Measurements from ENCODE around the gene DSC2.
"Not testable (repeated sequence)": the region's sequence is repeated elsewhere in the genome, so short reads cannot be mapped to it uniquely, and the experiment has no call there.

The DSC2 gene

DNA sequence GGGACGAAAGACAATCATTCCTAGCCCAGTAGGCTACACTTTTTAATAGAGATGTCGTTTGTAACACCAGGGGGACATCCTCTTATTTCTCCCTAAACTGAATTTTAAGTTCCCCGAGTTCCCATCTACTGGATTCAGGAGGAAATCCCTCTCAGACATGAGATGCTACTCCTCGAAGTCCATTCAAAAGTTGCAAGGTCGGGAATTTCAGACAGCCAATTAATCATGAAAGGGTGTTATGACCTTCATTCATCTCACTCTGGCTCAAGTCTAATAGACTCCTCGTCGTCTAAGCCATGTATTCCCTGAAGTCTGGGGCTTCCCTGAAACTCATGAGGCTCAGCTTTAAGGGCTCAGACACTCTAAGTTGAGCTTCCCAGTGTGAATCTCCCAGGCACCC is 58.5 kb downstream of the DSC2 start:
- no peak for DNase-seq (ENCODE audit: low read depth in 1 of 2, low spot score in 1 of 2)

- no peak for DNase-seq (ENCODE audit: low read depth in 1 of 2, low spot score in 1 of 2)
These were observed 59.6 kb downstream of the DSC2 start, which contains the start of gene DSC3 for GRCh38 chr18:31042406-31043181. DSC3 (minus strand) TSS chr18:31042742; CDS start chr18:31042660, 82 bp downstream.

- no peak for DNase-seq (ENCODE audit: low read depth in 1 of 2, low spot score in 1 of 2)
These were observed 60.2 kb downstream of the DSC2 start for GRCh38 chr18:31042084-31042405.

GRCh38 chr18:31041271-31042083 is 60.7 kb downstream of the DSC2 start:
- no peak for DNase-seq (ENCODE audit: low read depth in 1 of 2, low spot score in 1 of 2)

DNA sequence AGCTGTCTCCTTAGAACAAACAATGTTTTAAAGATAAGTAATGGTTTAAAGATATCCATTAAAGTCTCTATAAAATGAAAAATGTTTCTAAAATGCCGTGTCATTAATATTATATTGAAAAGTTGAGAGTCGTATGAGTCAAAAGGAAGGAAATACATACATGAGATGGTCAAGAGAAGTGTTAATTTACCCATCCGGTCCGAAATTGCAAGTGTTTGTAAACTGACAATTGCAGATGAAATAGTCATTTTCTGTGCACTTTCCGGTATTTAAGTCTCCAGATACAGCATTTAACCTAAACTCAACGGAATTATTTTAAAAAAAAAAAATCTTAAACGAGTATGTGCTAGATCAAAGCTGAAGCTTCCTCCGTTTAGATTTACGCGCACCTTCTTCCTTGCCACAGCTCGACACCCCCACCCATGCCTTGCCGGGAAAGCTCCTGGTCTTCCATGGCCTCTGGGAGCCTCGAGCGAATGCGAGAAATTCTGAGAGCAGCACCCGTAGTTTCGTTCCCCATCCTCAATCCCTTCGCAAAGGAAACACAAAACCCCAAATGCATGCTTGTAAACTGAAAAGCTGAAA is 61.4 kb downstream of the DSC2 start:
- no peak for DNase-seq (ENCODE audit: low read depth in 1 of 2, low spot score in 1 of 2)

- no peak for DNase-seq (ENCODE audit: low read depth in 1 of 2, low spot score in 1 of 2)
These were observed 62.8 kb downstream of the DSC2 start for GRCh38 chr18:31039426-31039825.

DNA sequence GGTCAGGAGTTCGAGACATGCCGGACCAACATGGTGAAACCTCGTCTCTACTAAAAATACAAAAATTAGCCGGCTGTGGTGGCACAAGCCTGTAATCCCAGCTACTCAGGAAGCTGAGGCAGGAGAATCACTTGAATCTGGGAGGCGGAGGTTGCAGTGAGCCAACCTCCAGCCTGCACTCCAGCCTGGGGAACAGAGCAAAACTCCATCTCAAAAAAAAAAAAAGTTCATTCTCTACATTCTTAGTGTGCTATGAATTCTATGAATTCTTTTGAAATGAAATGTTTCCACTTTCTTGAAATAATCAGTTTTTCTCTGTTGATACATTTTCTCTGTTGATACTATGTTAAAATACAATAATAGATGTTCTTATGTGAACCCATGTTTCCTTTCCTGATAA is 64.5 kb downstream of the DSC2 start:
- not testable (repeated sequence) for DNase-seq (ENCODE audit: low read depth in 1 of 2, low spot score in 1 of 2)

DNA sequence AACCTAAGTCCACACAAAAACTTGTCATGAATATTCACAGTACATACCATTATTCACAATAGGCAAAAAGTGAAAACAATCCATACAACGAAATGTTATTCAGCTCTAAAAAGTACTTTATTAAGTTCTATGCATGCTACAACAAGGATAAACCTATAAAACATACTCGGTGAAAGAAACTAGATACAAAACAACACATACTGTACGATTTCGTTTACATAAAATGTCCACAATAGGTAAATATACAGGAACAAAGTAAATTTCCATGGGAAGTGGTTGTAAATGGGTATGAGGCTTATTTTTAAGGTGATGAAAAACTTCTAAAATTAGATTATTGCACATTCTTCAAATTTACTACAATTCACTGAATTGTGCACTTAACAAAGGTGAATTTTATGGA is 67.7 kb downstream of the DSC2 start:
- DNase-seq (ENCODE audit: low read depth in 1 of 2, low spot score in 1 of 2), result no peak

GRCh38 chr18:31030574-31031278 is 71.5 kb downstream of the DSC2 start:
- no peak for DNase-seq (ENCODE audit: low read depth in 1 of 2, low spot score in 1 of 2)

GRCh38 chr18:31015715-31016434 is 86.3 kb downstream of the DSC2 start:
- DNase-seq (ENCODE audit: low read depth in 1 of 2, low spot score in 1 of 2), result no peak

GRCh38 chr18:31011455-31011854 is 90.8 kb downstream of the DSC2 start:
- not testable (repeated sequence) for DNase-seq (ENCODE audit: low read depth in 1 of 2, low spot score in 1 of 2)

DNA sequence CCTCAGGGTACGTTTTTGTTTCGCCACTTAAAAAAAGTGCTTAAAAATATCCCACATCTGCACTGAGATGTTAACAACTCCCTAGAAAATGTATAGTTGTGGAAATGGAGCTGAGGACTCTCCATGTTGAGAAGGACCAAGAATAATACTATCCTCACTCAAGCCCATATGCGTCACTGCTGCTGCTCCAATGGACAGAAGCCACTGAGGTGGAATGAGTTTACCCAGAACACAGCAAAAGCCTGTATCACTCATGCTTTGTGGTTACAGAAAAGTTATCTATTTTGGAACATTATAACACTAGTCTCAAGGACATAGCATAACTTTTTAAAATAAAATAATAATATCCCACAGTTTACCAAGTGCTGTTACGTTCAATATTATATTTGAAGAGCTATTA is 91.6 kb downstream of the DSC2 start:
- DNase-seq (ENCODE audit: low read depth in 1 of 2, low spot score in 1 of 2), result no peak
